ENCODE data around the gene SPCS3. TPM values are rescaled to one million over a fixed set of nuclear protein-coding genes. Genes with fewer than 3 reads are reported as not detected.

SPCS3 gene
- total RNA-seq, 1 experiment from 2014 or later: 126 TPM

DNA sequence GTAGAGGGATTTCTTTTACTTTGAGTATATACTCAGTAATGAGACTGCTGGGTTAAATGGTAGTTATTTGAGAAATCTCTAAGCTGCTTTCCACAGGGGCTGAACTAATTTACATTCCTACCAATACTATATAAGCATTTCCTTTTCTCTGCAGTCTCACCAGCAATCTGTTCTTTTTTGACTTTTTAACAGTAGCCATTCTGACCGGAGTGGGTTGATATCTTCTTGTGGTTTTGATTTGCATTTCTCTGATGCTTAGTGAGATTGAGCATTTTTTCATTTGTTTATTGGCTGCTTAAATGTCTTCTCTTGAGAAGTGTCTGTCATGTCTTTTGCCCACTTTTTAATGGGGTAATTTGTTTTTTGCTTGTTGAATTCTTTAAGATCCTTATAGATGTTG, 43.3 kb downstream of the SPCS3 start:
- CTCF ChIA-PET: interaction anchor here (0.6 to 0.9 kb wide), 3 partner anchors 17 to 296 kb away, joined by 3 read pairs; no protein-coding TSS in a partner anchor
- TF ChIP-seq, protein P1, sequence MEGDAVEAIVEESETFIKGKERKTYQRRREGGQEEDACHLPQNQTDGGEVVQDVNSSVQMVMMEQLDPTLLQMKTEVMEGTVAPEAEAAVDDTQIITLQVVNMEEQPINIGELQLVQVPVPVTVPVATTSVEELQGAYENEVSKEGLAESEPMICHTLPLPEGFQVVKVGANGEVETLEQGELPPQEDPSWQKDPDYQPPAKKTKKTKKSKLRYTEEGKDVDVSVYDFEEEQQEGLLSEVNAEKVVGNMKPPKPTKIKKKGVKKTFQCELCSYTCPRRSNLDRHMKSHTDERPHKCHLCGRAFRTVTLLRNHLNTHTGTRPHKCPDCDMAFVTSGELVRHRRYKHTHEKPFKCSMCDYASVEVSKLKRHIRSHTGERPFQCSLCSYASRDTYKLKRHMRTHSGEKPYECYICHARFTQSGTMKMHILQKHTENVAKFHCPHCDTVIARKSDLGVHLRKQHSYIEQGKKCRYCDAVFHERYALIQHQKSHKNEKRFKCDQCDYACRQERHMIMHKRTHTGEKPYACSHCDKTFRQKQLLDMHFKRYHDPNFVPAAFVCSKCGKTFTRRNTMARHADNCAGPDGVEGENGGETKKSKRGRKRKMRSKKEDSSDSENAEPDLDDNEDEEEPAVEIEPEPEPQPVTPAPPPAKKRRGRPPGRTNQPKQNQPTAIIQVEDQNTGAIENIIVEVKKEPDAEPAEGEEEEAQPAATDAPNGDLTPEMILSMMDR (IDR thresholded peaks at IDR 0.05; ENCODE audit: unreplicated experiment): no peak
- peaks cover 5% of the 10 kb centered on the region for H3K4me1 Mint-ChIP-seq (ENCODE audit: insufficient read depth, unreplicated experiment)
- H3K36me3 Mint-ChIP-seq (ENCODE audit: insufficient read depth, unreplicated experiment): no peaks in the 10 kb centered on the region
- no peaks in the 10 kb centered on the region for H3K27me3 Mint-ChIP-seq (ENCODE audit: insufficient read depth, unreplicated experiment)
- no peak overlapping the region for H3K4me3 Mint-ChIP-seq (ENCODE audit: unreplicated experiment)
- H3K9me3 Mint-ChIP-seq (ENCODE audit: unreplicated experiment): no peaks in the 10 kb centered on the region
- DNase-seq (ENCODE audit: unreplicated experiment): no peak
- H3K27ac Mint-ChIP-seq (ENCODE audit: low read depth, unreplicated experiment): no peak overlapping the region
- POLR2A ChIA-PET: no interaction called here
- no TSS peak for BruUV-seq (replicated peaks)
- intact Hi-C loops (cut with micrococcal nuclease): no loop called here

- Mint-ChIP-seq H3K36me3 (ENCODE audit: insufficient read depth, unreplicated experiment) (no peaks in the 10 kb centered on the region), H3K4me1 (ENCODE audit: insufficient read depth, unreplicated experiment) (no peaks in the 10 kb centered on the region), H3K27ac (ENCODE audit: low read depth, unreplicated experiment) (no peak overlapping the region), H3K27me3 (ENCODE audit: insufficient read depth, unreplicated experiment) (no peaks in the 10 kb centered on the region), H3K4me3 (ENCODE audit: unreplicated experiment) (no peak overlapping the region), H3K9me3 (ENCODE audit: unreplicated experiment) (no peaks in the 10 kb centered on the region)
- CTCF ChIA-PET: interaction anchor here (0.7 to 1.3 kb wide), 5 partner anchors 10 to 680 kb away, joined by 3 to 5 read pairs (median 3); no protein-coding TSS in a partner anchor
- intact Hi-C loops (cut with micrococcal nuclease): no loop called here
- DNase-seq (ENCODE audit: unreplicated experiment): no peak
- TF ChIP-seq, protein P1 (IDR thresholded peaks at IDR 0.05; ENCODE audit: unreplicated experiment): no peak
- POLR2A ChIA-PET: no interaction called here
- no TSS peak for BruUV-seq (replicated peaks)
Measured at GRCh38 chr4:176367771-176368465, 48.2 kb downstream of the SPCS3 start.

- TF ChIP-seq, protein P1 (IDR thresholded peaks at IDR 0.05; ENCODE audit: unreplicated experiment): peak; percentile 56
- Mint-ChIP-seq H3K9me3 (ENCODE audit: unreplicated experiment) (no peaks in the 10 kb centered on the region), H3K27me3 (ENCODE audit: insufficient read depth, unreplicated experiment) (no peaks in the 10 kb centered on the region), H3K4me3 (ENCODE audit: unreplicated experiment) (no peak overlapping the region), H3K27ac (ENCODE audit: low read depth, unreplicated experiment) (no peak overlapping the region), H3K4me1 (ENCODE audit: insufficient read depth, unreplicated experiment) (peaks cover 8% of the 10 kb centered on the region), H3K36me3 (ENCODE audit: insufficient read depth, unreplicated experiment) (no peaks in the 10 kb centered on the region)
- ChIA-PET CTCF (interaction anchor here (0.6 to 6.2 kb wide), 9 partner anchors 18 to 963 kb away, joined by 3 to 58 read pairs (median 3); partner anchors contain the start of gene VEGFC), POLR2A (interaction anchor here (0.6 to 0.8 kb wide), 3 partner anchors 182 to 770 kb away, joined by 3 to 4 read pairs (median 3); no protein-coding TSS in a partner anchor)
- BruUV-seq (replicated peaks): no TSS peak
- intact Hi-C loops (cut with micrococcal nuclease): loop anchor here (2.0 to 10.0 kb wide), 3 partner anchors 159 to 875 kb away; no protein-coding TSS in a partner anchor
- peak; percentile 29 for DNase-seq (ENCODE audit: unreplicated experiment)
Measured at GRCh38 chr4:176376032-176376614, 56.4 kb downstream of the SPCS3 start.

DNA sequence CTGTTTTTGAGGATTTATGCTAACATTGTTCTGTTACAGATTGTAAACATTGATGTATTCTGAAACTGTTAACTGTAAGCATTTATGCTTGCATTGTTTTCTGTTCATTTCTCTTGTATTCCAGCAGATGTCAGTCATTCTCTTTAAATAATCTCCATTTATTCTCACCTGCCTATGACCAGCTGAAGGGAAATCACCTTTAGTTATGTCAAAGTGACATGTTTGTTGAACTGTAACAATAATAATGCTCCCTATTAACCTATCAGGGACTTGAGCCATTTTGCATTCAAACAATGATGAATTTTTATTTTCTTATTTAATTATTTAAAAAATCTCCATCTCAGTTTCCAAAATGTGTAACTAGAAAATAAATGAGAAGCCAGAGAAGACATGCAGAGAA, 58.0 kb downstream of the SPCS3 start:
- TF ChIP-seq, protein P1 (IDR thresholded peaks at IDR 0.05; ENCODE audit: unreplicated experiment): peak; percentile 72
- CTCF ChIA-PET: interaction anchor here (0.6 to 6.2 kb wide), 25 partner anchors 10 to 1492 kb away, joined by 3 to 58 read pairs (median 4); partner anchors contain the start of gene VEGFC
- H3K27me3 Mint-ChIP-seq (ENCODE audit: insufficient read depth, unreplicated experiment): no peaks in the 10 kb centered on the region
- no TSS peak for BruUV-seq (replicated peaks)
- no peak overlapping the region for H3K27ac Mint-ChIP-seq (ENCODE audit: low read depth, unreplicated experiment)
- no peak overlapping the region for H3K4me3 Mint-ChIP-seq (ENCODE audit: unreplicated experiment)
- no peaks in the 10 kb centered on the region for H3K36me3 Mint-ChIP-seq (ENCODE audit: insufficient read depth, unreplicated experiment)
- peaks cover 8% of the 10 kb centered on the region for H3K4me1 Mint-ChIP-seq (ENCODE audit: insufficient read depth, unreplicated experiment)
- intact Hi-C loops (cut with micrococcal nuclease): loop anchor here (1.0 to 10.0 kb wide), 6 partner anchors 157 to 962 kb away; partner anchors contain the start of gene VEGFC
- POLR2A ChIA-PET: interaction anchor here (2.1 kb wide), 1 partner anchor 670 kb away, joined by 7 read pairs; no protein-coding TSS in a partner anchor
- peak; percentile 40 for DNase-seq (ENCODE audit: unreplicated experiment)
- H3K9me3 Mint-ChIP-seq (ENCODE audit: unreplicated experiment): no peaks in the 10 kb centered on the region
